Measurements from ENCODE around the gene CFDP1. TPM values are rescaled to one million over a fixed set of nuclear protein-coding genes. Genes with fewer than 3 reads are reported as not detected.

CFDP1 gene
- total and polyA plus RNA-seq, 11 donors: 17.7 to 60.6 (median 25.3) TPM

- Histone ChIP-seq H3K36me3 (peaks cover 0 to 5% (median 0%) of the 10 kb centered on the region in 9 donors), H3K9me3 (no peaks in the 10 kb centered on the region), H3K27ac (peak overlapping the region in 6 of 12 donors; percentile 11 to 96 (median 80)), H3K27me3 (peaks cover 0 to 18% (median 0%) of the 10 kb centered on the region in 9 donors), H3K4me3 (no peak overlapping the region), H3K4me1 (peaks cover 43 to 98% (median 84%) of the 10 kb centered on the region in 12 donors)
- ATAC-seq: no peak
- DNase-seq: no peak
- 69 to 75% (median 71%) methylated on average over 21 of the region's 21 CpGs for WGBS, 4 donors
- TF ChIP-seq CTCF (IDR thresholded peaks at IDR 0.05): no peak
- no peak for TF ChIP-seq POLR2A (IDR thresholded peaks at IDR 0.05)
- intact Hi-C loops (cut with DNase I): loop anchor here in 2 of 10 donors (10.0 kb wide), 1 partner anchor 47 kb away; no protein-coding TSS in a partner anchor
Observed at GRCh38 chr16:75257886-75258806, 175.2 kb downstream of the CFDP1 start.

DNA sequence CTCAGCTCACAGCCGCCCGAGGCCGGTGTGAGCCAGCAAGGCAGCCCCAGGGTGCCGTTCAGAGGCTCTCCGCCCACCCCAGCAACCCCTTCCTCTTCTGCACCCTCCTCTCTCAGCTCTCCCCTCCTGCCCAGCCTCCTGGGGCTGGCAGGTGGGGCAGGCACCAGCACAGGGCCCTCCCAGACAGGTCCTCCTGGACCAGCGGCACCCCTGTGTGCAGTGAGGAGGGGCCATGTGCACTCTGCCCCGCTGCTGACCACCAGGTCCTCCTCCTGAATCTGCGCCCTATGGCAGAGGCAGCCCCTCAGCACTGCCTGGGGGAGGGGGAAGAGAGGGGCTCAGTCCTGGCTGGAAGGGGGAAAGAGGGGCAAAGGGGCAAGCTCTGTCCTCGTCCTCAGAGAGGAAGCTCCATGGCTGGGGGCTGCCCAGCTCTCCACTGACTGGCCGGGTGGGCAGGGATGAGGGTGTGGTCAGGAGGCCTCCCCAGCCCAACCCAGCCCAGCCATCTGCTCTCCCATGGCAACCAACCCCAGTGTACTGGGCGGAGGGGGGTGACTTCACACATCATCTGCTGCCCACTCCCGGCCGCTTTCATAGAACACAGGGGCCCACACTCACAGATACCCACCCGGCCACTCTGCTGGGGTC, 176.5 kb downstream of the CFDP1 start:
- Histone ChIP-seq H3K27me3 (peaks cover 0 to 27% (median 0%) of the 10 kb centered on the region in 9 donors), H3K27ac (peak overlapping the region; percentile 29 to 98 (median 84)), H3K9me3 (no peaks in the 10 kb centered on the region), H3K36me3 (no peaks in the 10 kb centered on the region), H3K4me1 (peaks cover 36 to 98% (median 83%) of the 10 kb centered on the region in 12 donors), H3K4me3 (peak overlapping the region in 4 of 12 donors; percentile 1 to 16 (median 7))
- peak in 3 of 5 donors; percentile 52 to 63 (median 56) for DNase-seq
- intact Hi-C loops (cut with DNase I): loop anchor here in 2 of 10 donors (10.0 kb wide), 1 partner anchor 48 kb away; no protein-coding TSS in a partner anchor
- no peak for TF ChIP-seq POLR2A (IDR thresholded peaks at IDR 0.05)
- TF ChIP-seq CTCF (IDR thresholded peaks at IDR 0.05): no peak
- peak in 3 of 4 donors; percentile 43 to 62 (median 49) for ATAC-seq
- 33 to 42% (median 38%) methylated on average over 10 to 14 of the region's 14 CpGs for WGBS, 4 donors

DNA sequence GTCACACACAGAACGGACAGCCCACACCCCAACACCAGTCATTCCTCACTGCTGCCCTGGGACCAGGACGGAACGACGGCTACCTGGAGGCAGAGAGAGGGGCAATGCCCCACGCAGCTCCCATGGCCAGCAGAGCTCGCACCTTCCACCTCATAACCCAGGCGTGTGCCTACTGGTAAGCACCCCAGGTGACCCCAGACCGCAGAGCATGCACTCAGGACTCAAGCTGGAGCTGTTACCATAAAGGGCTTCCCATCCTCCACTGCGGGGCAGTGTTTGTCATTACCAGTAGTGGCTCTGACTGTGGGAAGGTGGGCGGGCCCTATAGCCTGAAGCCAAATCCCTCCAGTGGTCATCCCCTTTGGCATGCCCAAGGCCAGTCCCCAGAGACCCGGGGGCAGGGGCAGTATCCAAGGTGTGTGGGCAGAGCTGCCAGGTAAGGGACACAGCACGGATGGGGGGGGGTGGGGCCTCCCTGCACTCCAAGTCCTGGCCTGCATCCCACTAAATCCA, 177.2 kb downstream of the CFDP1 start:
- DNase-seq: peak in 3 of 5 donors; percentile 56 to 67 (median 64)
- WGBS, 4 donors: 46 to 60% (median 55%) methylated on average over 10 to 12 of the region's 12 CpGs
- Histone ChIP-seq H3K27me3 (peaks cover 0 to 32% (median 0%) of the 10 kb centered on the region in 9 donors), H3K36me3 (no peaks in the 10 kb centered on the region), H3K4me1 (peaks cover 30 to 93% (median 79%) of the 10 kb centered on the region in 12 donors), H3K4me3 (peak overlapping the region in 3 of 12 donors; percentile 1 to 16 (median 12)), H3K27ac (peak overlapping the region; percentile 29 to 98 (median 84)), H3K9me3 (no peaks in the 10 kb centered on the region)
- intact Hi-C loops (cut with DNase I): loop anchor here in 2 of 10 donors (10.0 kb wide), 1 partner anchor 49 kb away; no protein-coding TSS in a partner anchor
- TF ChIP-seq CTCF (IDR thresholded peaks at IDR 0.05) (peak in 3 of 12 donors; percentile 34 to 45 (median 36)), POLR2A (IDR thresholded peaks at IDR 0.05) (no peak)
- peak in 3 of 4 donors; percentile 13 to 43 (median 32) for ATAC-seq

Data from heart left ventricle (tissue), 16 donors.